ENCODE results near the gene ELOVL3.

DNA sequence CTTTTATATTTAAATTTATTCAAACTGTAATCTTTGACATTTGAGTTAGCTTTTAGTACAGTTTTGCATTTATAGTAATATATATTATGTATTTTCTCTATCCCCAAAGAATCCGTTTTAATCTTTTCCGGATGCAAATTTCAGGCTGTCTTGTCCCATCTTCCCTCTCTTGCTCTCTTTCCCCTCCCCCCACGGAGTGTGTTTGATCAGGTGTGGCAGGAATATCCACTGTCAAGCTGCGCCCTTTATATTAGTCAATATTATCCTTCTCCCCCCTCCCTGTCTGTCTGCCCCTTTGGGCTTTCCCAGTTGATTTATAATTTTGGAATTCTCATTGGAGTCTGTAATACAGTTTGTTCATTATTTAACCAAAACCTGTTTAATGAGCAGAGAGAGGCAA is 38.3 kb downstream of the ELOVL3 start:
- TF ChIP-seq POLR2A (IDR thresholded peaks at IDR 0.05; ENCODE audit: low read depth, low read length) (no peak), FOS (IDR thresholded peaks at IDR 0.05; ENCODE audit: low read depth, low read length) (no peak), RFX5 (IDR thresholded peaks at IDR 0.05; ENCODE audit: low read depth, low read length) (no peak), CEBPB (IDR thresholded peaks at IDR 0.05; ENCODE audit: low read depth, low read length) (no peak), CTCF (conservative IDR thresholded peaks at IDR 0.05; ENCODE audit: low read depth, low read length) (no peak), SMC3 (IDR thresholded peaks at IDR 0.05; ENCODE audit: low read depth, low read length) (no peak), MXI1 (IDR thresholded peaks at IDR 0.05; ENCODE audit: borderline replicate concordance, low read depth, low read length) (no peak), RCOR1 (IDR thresholded peaks at IDR 0.05; ENCODE audit: insufficient replicate concordance, low read length) (no peak), RAD21 (IDR thresholded peaks at IDR 0.05; ENCODE audit: low read length) (no peak), BHLHE40 (IDR thresholded peaks at IDR 0.05; ENCODE audit: low read depth, low read length) (no peak)

Measured in IMR-90 (cell line).